ENCODE measurements around the gene DNAH14. TPM values are rescaled to one million over a fixed set of nuclear protein-coding genes. Genes with fewer than 3 reads are reported as not detected.
"Not testable (repeated sequence)": the region's sequence is repeated elsewhere in the genome, so short reads cannot be mapped to it uniquely, and the experiment has no call there.

DNAH14 gene
- polyA plus RNA-seq, 3 donors: 0.80 to 3.6 (median 1.8) TPM

DNA sequence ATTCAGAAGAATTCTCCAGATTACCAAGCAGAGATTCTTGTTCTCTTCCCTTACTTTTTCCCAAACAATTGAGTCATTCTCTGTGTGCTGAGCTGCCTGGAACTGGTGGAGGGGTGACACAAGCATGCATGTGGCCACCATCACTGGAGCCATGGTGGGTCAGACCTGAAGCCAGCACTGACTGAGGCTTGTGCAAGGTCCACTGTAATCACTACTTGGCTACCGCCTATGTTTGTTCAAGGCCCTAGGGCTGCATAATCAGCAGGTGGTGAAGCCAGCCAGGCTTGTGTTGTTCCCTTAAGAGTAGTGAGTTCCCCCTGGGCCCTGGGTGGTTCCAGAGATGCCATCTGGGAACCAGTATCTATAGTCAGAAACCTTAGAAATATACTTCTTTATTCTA, 183.8 kb downstream of the DNAH14 start:
- 39 to 91% (median 64%) methylated on average over 1 of the region's 1 CpG for WGBS, 3 donors
- no peak overlapping the region for H3K27ac ChIP-seq (ENCODE audit: low read depth, low read length)

- H3K27ac ChIP-seq (ENCODE audit: low read depth, low read length): no peak overlapping the region
- 54 to 95% (median 68%) methylated on average over 1 of the region's 1 CpG for WGBS, 3 donors
These were observed 185.0 kb downstream of the DNAH14 start for GRCh38 chr1:225114354-225114990.

DNA sequence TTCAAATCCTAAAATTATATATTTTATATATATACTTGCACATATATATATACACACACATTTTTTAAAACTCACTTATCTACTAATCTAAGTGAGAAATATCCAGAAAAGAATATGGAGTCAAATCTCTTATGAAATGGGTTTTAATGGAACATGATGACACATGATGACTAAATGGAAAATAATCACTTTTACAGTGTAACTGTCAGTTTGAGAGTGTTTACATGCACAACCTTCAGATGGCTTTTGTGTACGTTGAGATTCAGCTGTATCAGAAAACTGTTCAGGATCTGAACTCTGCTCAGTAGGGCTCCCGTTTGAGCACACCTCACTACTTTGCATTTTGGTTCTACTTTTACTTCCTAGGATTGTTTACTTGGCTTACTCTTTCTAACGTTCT, 189.8 kb downstream of the DNAH14 start:
- 60 to 73% (median 72%) methylated on average over 3 of the region's 3 CpGs for WGBS, 3 donors
- H3K27ac ChIP-seq (ENCODE audit: low read depth, low read length): no peak overlapping the region

- WGBS, 3 donors: 92 to 97% (median 96%) methylated on average over 2 of the region's 2 CpGs
- H3K27ac ChIP-seq (ENCODE audit: low read depth, low read length): no peak overlapping the region
These were observed 191.6 kb downstream of the DNAH14 start for GRCh38 chr1:225121095-225121494.

DNA sequence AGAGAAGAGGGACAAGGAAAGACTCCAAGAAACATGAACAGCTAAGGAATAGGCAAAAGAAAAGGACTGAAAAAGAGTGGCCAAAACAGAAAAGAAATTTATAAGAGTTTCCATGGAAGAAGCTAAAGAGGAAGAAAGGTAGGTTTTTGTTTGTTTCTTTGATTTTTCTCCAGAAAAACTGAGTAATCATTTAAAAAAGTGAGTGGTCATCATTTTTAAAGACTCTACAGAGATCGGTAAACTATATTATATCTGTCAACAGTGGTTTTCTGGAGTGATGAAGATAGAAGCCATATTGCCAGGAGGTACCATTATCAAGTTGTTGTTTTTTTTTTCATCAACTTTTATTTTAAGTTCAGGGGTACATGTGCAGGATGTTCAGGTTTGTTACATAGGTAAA, 202.4 kb downstream of the DNAH14 start:
- WGBS, 3 donors: 92 to 100% (median 97%) methylated on average over 1 of the region's 1 CpG
- H3K27ac ChIP-seq (ENCODE audit: low read depth, low read length): no peak overlapping the region

GRCh38 chr1:225137976-225138375, 208.5 kb downstream of the DNAH14 start:
- no peak overlapping the region for H3K27ac ChIP-seq (ENCODE audit: low read depth, low read length)
- WGBS, 3 donors: 79 to 84% (median 79%) methylated on average over 3 of the region's 3 CpGs

DNA sequence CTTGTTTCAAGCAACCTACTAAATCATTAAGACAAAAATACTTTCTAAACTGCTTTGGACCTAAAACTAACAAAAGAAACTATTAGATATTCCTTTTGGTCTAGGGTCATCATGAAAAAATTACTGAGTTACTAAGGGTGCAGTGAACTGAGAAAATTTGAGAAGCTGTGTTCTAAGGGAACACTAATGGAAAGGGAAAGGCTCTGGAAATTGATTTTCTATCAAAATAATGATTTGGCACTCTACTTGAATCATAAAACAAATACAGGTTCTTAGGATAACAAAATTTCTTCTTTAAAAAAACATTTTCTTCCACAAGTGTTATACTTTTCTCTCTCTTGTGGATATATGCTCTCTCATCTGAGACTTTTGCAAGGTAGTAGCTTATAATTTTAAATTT, 213.5 kb downstream of the DNAH14 start:
- no peak overlapping the region for H3K27ac ChIP-seq (ENCODE audit: low read depth, low read length)

DNA sequence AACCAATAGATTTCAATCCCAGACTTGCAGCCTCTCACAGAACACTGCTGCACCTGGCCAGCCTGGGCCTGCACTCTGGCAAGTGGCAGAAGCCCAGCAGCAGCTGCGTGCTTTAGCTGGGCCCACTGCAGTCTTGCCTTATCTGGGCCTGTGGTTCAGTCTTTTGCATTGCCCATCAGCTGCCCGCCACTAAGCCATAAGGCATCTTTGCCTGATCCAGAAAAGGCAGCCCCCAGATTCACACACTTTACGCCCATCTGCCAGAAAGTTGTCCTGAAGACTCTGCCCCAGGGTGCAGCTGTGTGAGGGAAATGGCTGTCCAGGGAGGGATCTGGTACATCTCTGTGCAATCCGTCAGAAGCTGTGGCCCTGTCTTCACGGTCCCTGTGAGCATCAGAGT, 217.0 kb downstream of the DNAH14 start:
- 80 to 93% (median 85%) methylated on average over 5 of the region's 5 CpGs for WGBS, 3 donors
- H3K27ac ChIP-seq (ENCODE audit: low read depth, low read length): no peak overlapping the region

DNA sequence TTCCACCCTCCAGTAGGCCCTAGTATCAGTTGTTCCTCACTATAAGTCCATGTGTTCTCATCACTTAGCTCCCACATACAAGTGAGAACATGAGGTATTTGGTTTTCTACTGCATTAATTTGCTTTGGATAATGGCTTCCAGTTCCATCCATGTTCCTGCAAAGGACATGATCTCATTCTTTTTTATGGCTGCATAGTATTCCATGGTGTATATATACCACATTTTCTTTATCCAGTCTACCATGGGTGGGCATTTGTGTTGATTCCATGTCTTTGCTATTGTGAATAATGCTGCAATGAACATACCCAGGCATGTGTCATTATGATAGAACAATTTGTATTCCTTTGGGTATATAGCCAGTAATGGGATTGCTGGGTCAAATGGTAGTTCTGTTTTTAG, 218.3 kb downstream of the DNAH14 start:
- not testable (repeated sequence) for H3K27ac ChIP-seq (ENCODE audit: low read depth, low read length)

DNA sequence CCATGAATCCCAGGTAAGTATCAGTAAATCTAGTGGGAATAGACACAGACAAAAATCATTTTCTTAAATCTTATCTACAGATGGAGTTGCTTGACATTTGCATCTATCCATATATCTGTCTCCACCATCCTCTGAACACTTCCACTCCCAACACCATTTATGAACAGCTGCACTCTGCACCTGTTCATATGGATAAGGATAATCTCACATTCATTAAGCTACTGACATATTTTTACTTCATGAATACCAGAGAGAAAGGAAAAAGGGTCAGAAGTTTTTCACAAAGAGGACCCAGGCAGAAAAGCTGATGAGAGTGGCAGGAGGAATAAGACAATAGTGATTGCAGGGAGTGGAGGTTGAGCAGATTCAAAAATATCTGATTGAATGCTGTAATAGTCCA, 222.6 kb downstream of the DNAH14 start:
- H3K27ac ChIP-seq (ENCODE audit: low read depth, low read length): no peak overlapping the region

- WGBS, 3 donors: 81 to 86% (median 82%) methylated on average over 1 of the region's 1 CpG
- no peak overlapping the region for H3K27ac ChIP-seq (ENCODE audit: low read depth, low read length)
These were observed 226.1 kb downstream of the DNAH14 start for GRCh38 chr1:225155555-225155954.

GRCh38 chr1:225156254-225156653, 226.8 kb downstream of the DNAH14 start:
- 25 to 74% (median 35%) methylated on average over 3 of the region's 3 CpGs for WGBS, 3 donors
- no peak overlapping the region for H3K27ac ChIP-seq (ENCODE audit: low read depth, low read length)

GRCh38 chr1:225158291-225158690, 228.8 kb downstream of the DNAH14 start:
- WGBS, 3 donors: 94 to 98% (median 97%) methylated on average over 4 of the region's 4 CpGs
- H3K27ac ChIP-seq (ENCODE audit: low read depth, low read length): no peak overlapping the region

- 33 to 61% (median 57%) methylated on average over 1 of the region's 1 CpG for WGBS, 3 donors
- H3K27ac ChIP-seq (ENCODE audit: low read depth, low read length): no peak overlapping the region
These were observed 230.3 kb downstream of the DNAH14 start for GRCh38 chr1:225159793-225160192.

DNA sequence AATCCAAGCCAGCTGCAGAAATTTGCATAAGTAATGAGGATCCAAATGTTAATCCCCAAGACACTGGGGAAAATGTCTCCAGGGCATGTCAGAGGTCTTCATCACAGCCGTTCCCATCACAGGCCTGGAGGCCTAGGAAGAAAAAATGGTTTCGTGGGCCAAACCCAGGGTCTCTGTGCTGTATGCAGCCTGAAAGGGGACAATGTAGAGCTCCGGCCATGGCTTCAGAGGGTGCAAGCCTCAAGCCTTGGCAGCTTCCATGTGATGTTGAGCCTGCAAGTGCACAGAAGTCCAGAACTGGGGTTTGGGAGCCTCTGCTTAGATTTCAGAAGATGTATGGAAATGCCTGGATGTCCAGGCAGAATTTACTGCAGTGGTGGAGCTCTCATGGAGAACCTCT, 247.9 kb downstream of the DNAH14 start:
- 88 to 95% (median 93%) methylated on average over 3 of the region's 3 CpGs for WGBS, 3 donors
- H3K27ac ChIP-seq (ENCODE audit: low read depth, low read length): not testable (repeated sequence)

DNA sequence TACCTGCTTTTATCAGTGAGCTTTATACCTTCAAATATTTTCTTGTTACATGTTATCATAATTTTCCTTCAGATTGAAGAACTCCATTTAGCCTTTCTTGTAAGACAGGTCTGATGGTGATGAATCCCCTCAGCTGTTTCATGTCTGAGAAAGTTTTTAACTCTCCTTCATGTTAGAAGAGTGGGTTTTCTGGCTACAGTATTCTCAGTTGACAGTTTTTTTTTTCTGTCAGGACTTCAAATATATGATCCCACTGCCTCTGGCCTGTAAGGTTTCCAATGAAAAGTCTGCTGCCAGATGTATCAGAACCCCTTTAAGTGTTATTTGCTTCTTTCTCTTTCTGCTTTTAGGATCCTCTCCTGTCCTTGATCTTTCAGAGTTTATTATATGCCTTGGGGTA, 250.2 kb downstream of the DNAH14 start:
- H3K27ac ChIP-seq (ENCODE audit: low read depth, low read length): no peak overlapping the region

DNA sequence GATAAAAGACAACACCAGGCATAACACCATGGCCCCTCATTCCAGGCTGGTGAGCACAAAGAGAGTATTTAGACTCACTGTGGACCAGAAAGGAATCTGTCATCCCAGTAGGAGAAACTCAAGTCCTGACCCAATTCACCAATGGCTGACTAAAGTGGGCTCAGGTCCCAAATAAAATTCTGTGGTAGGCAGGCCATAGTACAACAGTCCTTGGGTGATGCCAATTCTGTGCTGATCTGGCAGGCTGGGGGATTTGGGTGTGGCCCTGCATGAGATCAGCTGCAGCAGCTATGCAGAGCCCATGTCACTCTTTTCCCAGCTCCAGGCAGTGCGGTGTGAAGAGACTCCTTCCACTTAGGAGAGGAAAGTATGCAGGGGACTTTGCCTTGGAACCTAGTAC, 253.2 kb downstream of the DNAH14 start:
- H3K27ac ChIP-seq (ENCODE audit: low read depth, low read length): no peak overlapping the region
- WGBS, 3 donors: 98 to 100% (median 100%) methylated on average over 1 of the region's 1 CpG

- H3K27ac ChIP-seq (ENCODE audit: low read depth, low read length): no peak overlapping the region
These were observed 261.8 kb downstream of the DNAH14 start for GRCh38 chr1:225191199-225191753.

DNA sequence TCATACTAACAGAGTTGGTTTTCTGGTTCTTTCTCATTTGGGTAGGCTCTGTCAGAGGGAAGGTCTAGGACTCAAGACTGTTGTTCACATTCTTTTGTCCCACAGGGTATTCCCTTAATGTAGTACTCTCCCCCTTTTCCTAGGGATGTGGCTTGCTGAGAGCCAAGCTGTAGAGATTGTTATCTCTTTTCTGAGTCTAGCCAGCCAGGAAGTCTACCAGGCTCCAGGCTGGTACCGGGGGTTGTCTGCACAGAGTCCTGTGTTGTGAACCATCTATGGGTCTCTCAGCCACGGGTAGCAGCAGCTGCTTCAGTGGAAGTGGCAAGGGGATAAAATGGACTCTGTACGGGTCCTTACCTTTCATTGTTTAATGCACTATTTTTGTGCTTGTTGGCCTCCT, 272.0 kb downstream of the DNAH14 start:
- H3K27ac ChIP-seq (ENCODE audit: low read depth, low read length): no peak overlapping the region
- WGBS, 3 donors: 62 to 86% (median 72%) methylated on average over 3 of the region's 3 CpGs

DNA sequence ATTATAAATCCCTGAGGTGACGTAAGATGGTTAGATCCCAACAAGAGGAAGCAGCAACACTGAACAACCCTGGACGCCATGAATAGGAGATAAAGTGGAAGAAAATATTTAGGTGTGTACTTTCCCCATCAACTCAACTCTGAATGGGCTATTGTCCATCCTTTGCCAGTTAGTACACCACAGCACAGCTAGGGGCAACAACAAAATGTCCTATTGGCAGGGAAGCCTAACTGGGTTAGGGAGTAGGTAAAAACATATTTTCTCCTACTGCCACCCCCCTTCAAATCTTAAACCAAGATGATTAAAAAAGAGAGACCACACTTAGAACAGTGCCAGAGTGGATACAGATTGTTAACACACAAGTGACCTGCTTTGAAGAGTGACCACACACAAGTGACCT, 278.3 kb downstream of the DNAH14 start:
- WGBS, 3 donors: 91 to 94% (median 93%) methylated on average over 2 of the region's 2 CpGs
- no peak overlapping the region for H3K27ac ChIP-seq (ENCODE audit: low read depth, low read length)

GRCh38 chr1:225209153-225209552, 279.7 kb downstream of the DNAH14 start:
- no peak overlapping the region for H3K27ac ChIP-seq (ENCODE audit: low read depth, low read length)

Measured in adipose tissue (tissue), 3 donors.